HG02870 (cell line): ENCODE data around the gene GPC1.

Experiments used
- ATAC-seq: cut with Tn5 transposase; IDR thresholded peaks from one replicate; pipeline ENCODE4 v1.9.1; 2021; ENCODE audit warnings: mild to moderate bottlenecking, moderate library complexity; ENCODE audit not compliant: unreplicated experiment

The GPC1 gene

DNA sequence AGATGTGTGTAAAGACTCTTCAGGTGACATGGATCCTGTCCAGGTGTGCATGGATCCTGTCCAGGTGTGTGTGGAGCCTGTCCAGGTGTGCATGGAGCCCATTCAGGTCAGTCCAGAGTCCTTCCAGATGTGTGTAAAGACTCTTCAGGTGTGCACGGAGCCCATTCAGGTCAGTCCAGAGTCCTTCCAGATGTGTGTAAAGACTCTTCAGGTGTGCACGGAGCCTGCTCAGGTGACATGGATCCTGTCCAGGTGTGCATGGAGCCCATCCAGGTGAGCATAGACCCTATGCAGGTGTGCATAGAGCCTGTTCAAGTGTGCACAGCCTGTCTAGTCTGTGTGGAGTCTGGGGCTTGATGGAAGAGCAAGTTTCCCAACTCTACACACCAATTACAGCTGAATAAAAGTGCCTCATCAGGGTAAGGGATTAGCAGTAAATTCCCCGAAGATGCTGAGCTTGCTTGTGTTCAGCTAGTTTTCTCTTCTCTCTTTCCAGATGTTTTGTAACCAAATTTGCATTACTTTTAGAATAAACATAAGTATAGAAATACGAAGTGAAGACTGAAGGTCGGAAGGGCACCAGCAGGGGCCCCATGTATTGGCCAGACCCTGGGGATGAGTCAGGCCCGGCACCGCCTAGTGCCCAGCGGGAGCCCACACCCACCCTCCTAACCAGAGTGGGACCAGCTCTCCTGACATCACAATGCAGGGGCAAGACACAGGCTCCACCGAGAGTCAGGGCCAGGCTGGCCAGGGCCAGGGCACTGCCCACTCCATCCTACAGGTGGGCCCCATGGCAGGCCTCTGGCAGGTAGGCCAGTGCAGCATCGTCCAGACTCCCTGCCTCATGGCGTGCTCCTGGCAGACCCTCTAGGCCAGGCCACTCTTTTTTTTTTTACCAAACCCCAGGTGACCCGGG is 38.6 kb upstream of the GPC1 start:
- no peak for ATAC-seq

GRCh38 chr2:240397542-240397916 is 37.9 kb upstream of the GPC1 start:
- no peak for ATAC-seq

- ATAC-seq = no peak
These were observed 37.4 kb upstream of the GPC1 start for GRCh38 chr2:240397924-240398645.

GRCh38 chr2:240398661-240399267 is 36.7 kb upstream of the GPC1 start:
- ATAC-seq = no peak

DNA sequence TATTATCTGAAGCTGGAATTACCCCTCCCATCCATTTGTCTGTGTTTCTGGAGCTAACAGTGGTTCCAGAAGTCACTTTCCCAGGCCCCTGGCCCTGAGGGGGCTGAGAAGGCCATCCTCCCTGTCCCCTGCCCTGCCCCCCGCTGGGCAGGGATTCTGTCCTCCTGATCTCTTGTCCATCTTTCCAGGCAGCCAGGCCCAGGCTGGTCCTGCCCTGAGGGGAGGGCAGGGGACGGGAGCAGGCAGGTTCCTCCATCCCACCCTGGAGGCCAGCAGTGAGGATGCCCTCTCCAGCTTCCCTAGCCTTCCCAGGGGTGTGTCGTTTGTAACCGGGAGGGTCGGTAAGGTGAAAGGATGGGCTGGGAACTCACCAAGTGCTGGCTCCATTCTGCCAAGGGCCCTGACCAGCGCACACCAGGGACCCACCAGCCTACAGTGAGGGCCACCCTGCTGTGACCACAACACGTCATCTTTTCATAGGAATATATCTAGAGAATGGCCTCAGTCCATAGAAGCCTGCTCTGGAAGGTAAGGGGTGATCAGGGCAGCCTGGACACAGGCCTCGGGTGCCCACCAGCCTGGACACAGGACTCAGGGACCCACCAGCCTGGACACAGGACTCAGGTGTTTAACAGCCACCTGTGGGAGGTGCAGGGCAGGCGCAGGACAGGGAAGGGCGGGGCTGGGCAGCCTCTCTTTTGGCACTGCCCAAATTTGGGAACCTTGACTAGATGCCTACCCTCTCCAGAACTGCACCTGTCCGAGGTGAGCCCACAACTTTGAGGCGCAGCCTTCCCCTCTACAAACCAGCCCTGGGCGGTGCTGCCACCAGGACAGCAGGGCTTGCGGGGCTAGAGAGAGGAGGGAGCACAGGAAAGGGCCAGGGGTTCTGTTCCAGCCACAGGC is 35.8 kb upstream of the GPC1 start:
- ATAC-seq = no peak

DNA sequence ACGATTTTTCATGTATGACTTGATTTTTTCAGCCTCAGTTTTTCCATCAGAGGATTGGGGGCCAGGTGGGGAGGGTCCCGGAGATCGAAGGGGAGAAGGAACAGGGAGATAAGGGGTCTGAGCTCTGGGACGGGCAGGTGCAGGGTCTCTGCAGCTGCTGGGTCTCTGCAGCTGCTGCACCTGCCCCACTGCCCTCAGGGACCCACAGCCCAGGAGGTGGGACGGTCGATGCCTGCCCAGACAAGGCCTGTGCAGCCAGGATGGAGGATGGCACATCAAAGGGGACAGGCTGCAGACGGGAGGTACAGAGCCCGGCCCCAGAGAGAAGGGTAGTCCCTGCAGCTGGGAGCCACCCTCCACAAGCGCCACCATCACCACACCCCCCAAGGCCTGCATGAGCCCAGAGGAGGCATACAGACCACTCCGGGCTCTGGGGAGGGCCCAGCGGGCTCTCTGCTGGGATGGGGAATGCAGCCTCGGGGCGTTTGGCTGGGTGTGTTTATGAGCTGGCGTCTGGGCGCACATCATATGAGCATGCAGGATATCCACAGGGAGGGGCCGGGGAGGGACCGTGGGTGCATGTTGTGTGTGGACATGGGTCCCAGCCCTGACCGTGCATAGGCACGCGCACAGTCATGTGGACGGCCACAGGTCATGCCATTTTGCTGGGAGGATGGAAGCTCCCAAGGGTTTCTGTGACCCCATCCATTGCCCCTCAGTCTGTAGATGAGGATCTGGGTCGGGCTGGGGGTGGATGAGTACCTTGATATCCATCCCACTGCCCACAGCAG is 34.9 kb upstream of the GPC1 start:
- ATAC-seq = no peak

- ATAC-seq = no peak
These were observed 34.2 kb upstream of the GPC1 start for GRCh38 chr2:240401308-240401707.

DNA sequence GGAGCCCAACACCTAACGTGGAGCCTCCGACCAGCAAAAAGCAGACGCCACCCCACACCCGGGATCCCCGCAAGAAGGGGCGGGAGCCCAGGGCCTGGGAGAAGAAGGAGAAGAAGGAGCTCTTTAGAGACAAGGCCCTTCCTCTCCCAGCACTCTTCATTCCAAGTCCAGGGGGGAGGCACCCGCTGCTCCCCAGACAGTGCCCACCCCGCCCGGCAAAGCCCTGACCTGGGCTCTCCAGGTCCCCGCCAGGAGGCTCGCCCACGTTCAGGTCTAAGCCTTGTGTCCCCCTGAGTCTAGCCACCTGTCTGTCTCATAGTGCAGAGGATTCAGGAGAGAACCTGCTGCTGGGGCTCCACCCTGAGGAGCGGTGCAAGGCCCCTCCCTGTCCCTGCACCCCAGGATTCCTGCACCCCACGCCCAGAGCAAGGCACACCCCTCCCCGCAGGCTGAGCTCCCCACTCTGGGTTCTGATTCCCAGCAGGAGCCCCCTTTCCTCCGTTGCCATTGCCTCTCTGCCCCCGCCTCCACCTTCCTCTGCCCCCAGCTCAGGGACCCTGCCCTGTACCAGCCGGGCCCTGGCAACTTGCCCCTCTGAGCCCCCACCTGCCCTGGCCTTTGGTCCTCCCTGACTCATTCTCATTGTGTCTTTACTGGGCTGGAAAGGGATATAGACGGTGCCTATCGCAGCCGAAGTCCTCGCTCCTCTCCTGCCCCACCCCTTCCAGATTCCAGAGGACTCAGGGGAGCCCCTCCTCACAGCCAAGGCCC is 33.5 kb upstream of the GPC1 start:
- no peak for ATAC-seq

- no peak for ATAC-seq
These were observed 32.7 kb upstream of the GPC1 start for GRCh38 chr2:240402566-240403272.

DNA sequence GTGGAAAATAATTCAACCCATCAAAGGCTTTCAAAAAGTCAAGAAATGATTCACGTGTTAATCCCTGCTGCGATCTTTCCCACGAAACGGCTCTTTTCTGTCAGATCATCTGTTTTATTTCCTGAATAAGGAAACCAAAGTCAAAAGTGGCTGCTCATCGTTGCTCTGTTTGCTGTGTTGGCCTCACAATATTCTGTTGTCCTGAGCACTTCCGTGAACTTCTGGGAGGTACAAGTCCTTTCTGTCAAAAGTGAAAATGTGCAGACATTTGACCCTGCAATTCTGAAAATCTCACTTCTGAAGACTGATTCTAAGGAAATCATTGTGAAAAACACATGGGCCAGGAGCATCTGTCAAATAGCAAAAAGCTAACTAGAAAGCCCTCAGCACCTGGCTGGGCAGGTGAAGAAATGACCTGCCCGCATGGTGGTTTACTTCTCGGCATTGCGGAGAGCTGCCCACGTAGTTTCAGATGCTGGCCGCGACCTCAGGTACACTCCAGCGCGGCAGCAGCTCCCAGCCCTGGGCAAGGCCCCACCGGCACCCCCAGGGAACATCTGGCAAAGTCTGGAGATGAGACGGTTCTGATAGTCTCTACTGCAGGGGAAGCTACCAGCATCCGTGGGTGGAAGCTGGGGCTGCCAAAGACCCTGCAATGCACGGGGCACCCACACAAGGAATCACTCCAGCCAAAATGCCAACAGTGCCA is 31.9 kb upstream of the GPC1 start:
- no peak for ATAC-seq

GRCh38 chr2:240404174-240404852 is 31.1 kb upstream of the GPC1 start:
- ATAC-seq = no peak

DNA sequence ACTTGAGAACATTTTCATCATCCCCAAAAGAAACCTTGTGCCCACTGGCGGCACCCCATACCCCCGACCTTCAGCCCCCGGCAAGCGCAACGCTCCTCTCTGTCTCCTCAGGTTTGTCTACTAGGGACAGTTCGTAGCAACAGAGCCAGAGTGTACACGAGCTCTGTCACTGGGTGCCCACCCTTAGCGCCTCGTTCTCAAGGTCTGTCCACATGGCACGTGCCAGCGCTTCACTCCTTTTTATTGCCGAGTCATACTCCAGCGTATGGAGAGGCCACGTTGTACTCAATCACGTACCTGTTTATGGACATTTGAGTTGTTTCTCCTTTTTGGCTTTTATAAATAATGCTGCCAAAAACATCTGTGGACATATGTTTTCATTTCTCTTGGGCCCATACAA is 30.3 kb upstream of the GPC1 start:
- no peak for ATAC-seq

GRCh38 chr2:240405684-240406313 is 29.7 kb upstream of the GPC1 start:
- ATAC-seq = no peak

DNA sequence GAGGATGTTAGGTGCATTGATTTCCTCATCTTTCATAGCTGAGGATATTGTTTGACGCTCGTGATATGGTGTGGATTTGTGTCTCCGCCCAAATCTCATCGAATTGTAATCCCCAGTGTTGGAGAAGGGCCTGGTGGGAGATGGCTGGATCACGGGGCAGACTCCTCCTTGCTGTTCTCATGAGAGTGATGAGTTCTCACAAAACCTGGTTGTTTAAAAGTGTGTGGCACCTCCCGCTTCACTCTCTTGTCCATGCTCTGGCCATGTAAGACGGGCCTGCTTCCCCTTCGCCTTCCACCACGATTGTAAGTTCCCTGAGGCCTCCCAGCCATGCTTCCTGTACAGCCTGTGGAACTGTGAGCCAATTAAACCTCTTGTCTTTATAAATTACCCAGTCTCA is 28.4 kb upstream of the GPC1 start:
- ATAC-seq = no peak

DNA sequence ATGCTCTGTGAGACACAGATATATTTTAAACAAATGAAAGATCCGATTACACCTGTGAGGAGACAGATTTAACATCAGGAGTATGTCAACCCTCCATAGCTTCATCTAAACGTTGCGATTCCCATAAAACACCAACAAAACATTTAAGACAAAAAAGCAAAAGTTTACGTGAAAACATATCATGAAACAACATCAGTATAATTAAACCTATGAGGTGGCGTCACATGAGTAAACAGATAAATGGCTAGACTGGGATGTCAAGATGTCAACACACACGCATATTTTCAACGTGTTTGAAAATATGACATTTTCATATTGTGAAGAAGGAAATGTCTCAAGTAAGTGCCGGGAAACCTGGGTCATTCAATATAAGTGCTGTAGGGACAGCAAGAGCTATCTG is 25.5 kb upstream of the GPC1 start:
- ATAC-seq = no peak

DNA sequence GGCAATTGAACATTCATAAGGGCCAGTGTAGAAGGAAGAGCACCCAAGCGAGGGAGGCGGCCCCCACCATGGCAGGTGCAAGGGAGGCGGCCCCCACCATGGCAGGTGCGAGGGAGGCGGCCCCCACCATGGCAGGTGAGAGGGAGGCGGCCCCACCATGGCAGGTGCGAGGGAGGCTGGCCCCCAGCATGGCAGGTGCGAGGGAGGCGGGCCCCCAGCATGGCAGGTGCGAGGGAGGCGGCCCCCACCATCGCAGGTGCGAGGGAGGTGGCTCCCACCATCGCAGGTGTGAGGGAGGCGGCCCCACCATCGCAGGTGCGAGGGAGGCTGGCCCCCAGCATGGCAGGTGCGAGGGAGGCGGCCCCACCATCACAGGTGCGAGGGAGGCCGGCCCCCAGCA is 24.7 kb upstream of the GPC1 start:
- ATAC-seq = no peak
